Aorta (tissue), 5 donors: ENCODE results near the gene KCNK1. TPM values are rescaled to one million over a fixed set of nuclear protein-coding genes. Genes with fewer than 3 reads are reported as not detected.
"Not testable (repeated sequence)": the region's sequence is repeated elsewhere in the genome, so short reads cannot be mapped to it uniquely, and the experiment has no call there.

Experiments
- ATAC-seq: fragments of 200-7000 bp; cut with Tn5 transposase; one replicate; pipeline ENCODE4 v1.9.1; 2022; ENCODE audit warnings: moderate library complexity; ENCODE audit not compliant: low FRiP score
- DNase-seq, 2 donors: peaks; one replicate each; pipeline ENCODE4 v3.0.0-alpha.2; 2020
- H3K27ac ChIP-seq, 2 donors: one replicate each; pipeline ENCODE4 v1.5.1; 2013; ENCODE audit warnings: low read length in 2 of 2, mild to moderate bottlenecking in 2 of 2, moderate library complexity in 2 of 2, control low read depth in 1 of 2, inconsistent platforms in 1 of 2, low read depth in 1 of 2
- H3K27me3 ChIP-seq, 2 donors: one replicate each; pipeline ENCODE4 v1.6.1; 2013; ENCODE audit warnings: control low read depth in 1 of 2, low read length in 1 of 2, mild to moderate bottlenecking in 1 of 2, moderate library complexity in 1 of 2; ENCODE audit not compliant: insufficient read depth in 2 of 2, control insufficient read depth in 1 of 2
- H3K36me3 ChIP-seq, 2 donors: one replicate each; pipeline ENCODE4 v1.6.1; 2013; ENCODE audit warnings: control low read depth in 1 of 2, low read length in 1 of 2, mild to moderate bottlenecking in 1 of 2; ENCODE audit not compliant: insufficient read depth in 2 of 2, control insufficient read depth in 1 of 2
- H3K4me1 ChIP-seq, 2 donors: one replicate each; pipeline ENCODE4 v1.6.1; 2013; ENCODE audit warnings: low read length in 2 of 2, control low read depth in 1 of 2, mild to moderate bottlenecking in 1 of 2, moderate library complexity in 1 of 2; ENCODE audit not compliant: insufficient read depth in 2 of 2, control insufficient read depth in 1 of 2
- H3K4me3 ChIP-seq, 2 donors: one replicate each; pipeline ENCODE4 v1.5.1; 2013; ENCODE audit warnings: low read length in 2 of 2, control low read depth in 1 of 2, mild to moderate bottlenecking in 1 of 2
- H3K9me3 ChIP-seq: one replicate; pipeline ENCODE4 v1.6.1; 2013; ENCODE audit warnings: mild to moderate bottlenecking, low read length; ENCODE audit not compliant: control insufficient read depth
- WGBS, 2 donors: extraction: QIAGEN DNeasy Blood & Tissue Kit; methylation state at CpG; one replicate each; pipeline ENCODE4 v1.1.7; 2013; 5-methylcytosine and 5-hydroxymethylcytosine counted together
- intact Hi-C, 2 donors: fragments of 100-400 bp; cut with DNase I; formaldehyde crosslinking; loops; one replicate each; pipeline versions ENCODE4 v1.14.2 to v1.15.0; 2022
- polyA plus RNA-seq, 2 donors: library from polyadenylated mRNA; stranded (reverse); fragments of 200-250 nt; gene quantifications; one replicate each; pipeline ENCODE4 v1.2.3, GENCODE V29; 2013
- total RNA-seq, 2 donors: library from RNA; stranded (reverse); fragmentation: NEBNext Ultra II Directional; extraction: Animal tissue kit (Norgen Biotek cat#: 25700); gene quantifications; one replicate each; pipeline ENCODE4 v1.2.1, GENCODE V29; 2021
- donor health status: healthy with polysubstance abuse.
- donor health status: Bipolar disorder and iron deficiency.
- donor health status: DM: no; HTN: no; CAD: no.
- donor health status: DM: no; HTN: no; CAD: no.
- donor health status: DM: yes; HTN: yes; CAD: no.

The KCNK1 gene
- total and polyA plus RNA-seq, 4 donors: 1.5 to 7.0 (median 5.9) TPM; not detected in 1

DNA sequence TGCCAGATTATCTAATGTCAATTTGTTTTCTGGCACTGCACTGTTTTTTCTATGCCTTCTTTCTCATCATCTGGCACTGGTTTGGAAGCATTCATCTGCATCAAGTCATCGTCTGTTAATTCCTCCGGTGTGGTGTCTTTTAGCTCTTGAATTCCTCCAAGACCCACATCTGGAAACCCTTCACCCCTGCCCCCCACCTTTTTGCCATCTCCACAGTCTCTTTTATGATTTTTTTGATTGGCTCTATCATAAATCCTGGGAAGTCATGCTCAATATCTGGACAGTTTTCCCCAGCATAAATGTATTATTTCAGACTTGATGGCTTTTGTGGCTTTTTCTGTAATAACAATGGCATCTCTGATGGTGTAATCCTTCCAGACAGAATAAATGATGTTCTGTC, 10.4 kb upstream of the KCNK1 start:
- no peaks in the 10 kb centered on the region for H3K9me3 ChIP-seq
- ATAC-seq (no peak), DNase-seq (no peak)
- H3K36me3 ChIP-seq: no peaks in the 10 kb centered on the region
- H3K4me3 ChIP-seq: no peak overlapping the region
- no peaks in the 10 kb centered on the region for H3K27me3 ChIP-seq
- 77 to 82% methylated on average over 2 of the region's 2 CpGs for WGBS, 2 donors
- H3K4me1 ChIP-seq: no peaks in the 10 kb centered on the region
- intact Hi-C loops: no loop called here
- no peak overlapping the region for H3K27ac ChIP-seq

DNA sequence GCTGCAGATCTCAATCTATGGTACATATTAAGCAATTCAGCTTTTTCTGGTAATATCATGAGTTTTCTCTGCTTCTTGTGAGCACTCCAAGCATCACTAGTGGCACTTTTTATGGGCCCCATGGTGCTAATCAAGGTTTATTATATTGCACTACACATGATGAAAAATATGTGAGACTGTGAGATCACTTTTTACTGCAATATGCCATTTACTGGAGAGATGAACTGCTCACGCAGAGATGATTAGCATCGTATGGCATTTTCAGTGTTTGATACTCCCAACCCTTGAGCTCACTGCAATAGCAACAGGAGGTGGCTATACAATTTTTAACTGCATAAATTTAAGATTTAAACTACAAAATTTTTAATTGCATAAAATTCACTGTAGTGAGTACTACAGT, 8.7 kb upstream of the KCNK1 start:
- no peak for ATAC-seq
- no peaks in the 10 kb centered on the region for H3K36me3 ChIP-seq
- 66 to 84% methylated on average over 2 of the region's 2 CpGs for WGBS, 2 donors
- no peaks in the 10 kb centered on the region for H3K9me3 ChIP-seq
- no peak overlapping the region for H3K27ac ChIP-seq
- no peaks in the 10 kb centered on the region for H3K4me1 ChIP-seq
- no peaks in the 10 kb centered on the region for H3K27me3 ChIP-seq
- no peak for DNase-seq
- intact Hi-C loops: no loop called here
- no peak overlapping the region for H3K4me3 ChIP-seq

GRCh38 chr1:233606813-233607212, 7.1 kb upstream of the KCNK1 start:
- 79 to 84% methylated on average over 5 of the region's 5 CpGs for WGBS, 2 donors
- no peak for ATAC-seq

GRCh38 chr1:233607252-233608119, 6.4 kb upstream of the KCNK1 start:
- no peak for ATAC-seq
- WGBS, 2 donors: 69 to 72% methylated on average over 8 of the region's 8 CpGs
- no peak overlapping the region for H3K27ac ChIP-seq

More at GRCh38 chr1:233606813-233607212, 7.1 kb upstream of the KCNK1 start:
- Histone ChIP-seq H3K9me3 (no peaks in the 10 kb centered on the region), H3K36me3 (no peaks in the 10 kb centered on the region), H3K4me3 (no peak overlapping the region), H3K27me3 (no peaks in the 10 kb centered on the region), H3K27ac (no peak overlapping the region), H3K4me1 (no peaks in the 10 kb centered on the region)
- intact Hi-C loops: no loop called here
- DNase-seq: no peak

DNA sequence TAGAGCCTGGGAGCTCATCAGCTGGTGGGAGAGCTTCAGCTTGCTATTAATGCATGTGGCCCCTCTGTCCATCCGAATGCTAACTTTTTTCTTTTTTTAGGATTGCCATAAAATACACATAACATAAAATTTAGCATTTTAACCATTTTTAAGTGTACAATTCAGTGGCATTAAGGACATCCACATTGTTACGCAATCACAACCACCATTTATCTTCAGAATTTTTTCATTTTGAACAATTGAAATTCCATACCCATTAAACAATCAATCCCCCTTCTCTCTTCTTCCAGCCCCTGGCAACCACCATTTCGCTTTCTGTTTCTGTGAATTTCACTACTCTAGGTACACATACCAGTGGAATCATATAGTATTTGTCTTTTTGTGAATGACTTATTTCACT, 4.9 kb upstream of the KCNK1 start:
- no peak overlapping the region for H3K4me3 ChIP-seq
- WGBS, 2 donors: 86 to 91% methylated on average over 3 of the region's 3 CpGs
- H3K36me3 ChIP-seq: no peaks in the 10 kb centered on the region
- intact Hi-C loops: no loop called here
- ATAC-seq: no peak
- no peaks in the 10 kb centered on the region for H3K9me3 ChIP-seq
- DNase-seq: no peak
- no peaks in the 10 kb centered on the region for H3K27me3 ChIP-seq
- H3K4me1 ChIP-seq: no peaks in the 10 kb centered on the region
- H3K27ac ChIP-seq: no peak overlapping the region

More at GRCh38 chr1:233607252-233608119, 6.4 kb upstream of the KCNK1 start:
- Histone ChIP-seq H3K4me1 (no peaks in the 10 kb centered on the region), H3K4me3 (no peak overlapping the region), H3K27me3 (no peaks in the 10 kb centered on the region), H3K9me3 (no peaks in the 10 kb centered on the region), H3K36me3 (no peaks in the 10 kb centered on the region)
- DNase-seq: no peak
- intact Hi-C loops: no loop called here

DNA sequence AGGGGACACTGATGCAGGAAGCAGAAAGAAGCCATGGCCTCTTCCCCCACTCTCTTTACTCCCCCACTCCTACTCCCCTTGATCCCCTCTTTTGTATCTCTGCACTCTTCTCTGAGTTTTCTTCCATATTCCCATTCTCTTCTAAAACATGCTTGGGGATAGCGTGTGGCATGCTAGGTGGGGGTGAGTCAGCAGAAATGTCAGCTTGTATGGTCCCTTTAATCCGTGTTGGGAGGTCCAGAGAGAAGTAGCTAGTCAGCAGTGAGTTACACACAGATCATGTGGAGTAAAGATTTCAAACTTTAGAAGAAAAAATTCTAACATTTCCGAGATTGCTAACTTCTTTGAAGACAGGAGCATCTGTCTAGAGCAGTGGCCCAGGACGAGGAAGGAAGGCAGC, 4.0 kb upstream of the KCNK1 start:
- DNase-seq (no peak), ATAC-seq (no peak)
- Histone ChIP-seq H3K4me1 (no peaks in the 10 kb centered on the region), H3K27me3 (no peaks in the 10 kb centered on the region), H3K9me3 (no peaks in the 10 kb centered on the region), H3K27ac (no peak overlapping the region), H3K4me3 (no peak overlapping the region), H3K36me3 (no peaks in the 10 kb centered on the region)
- intact Hi-C loops: no loop called here
- 76 to 78% methylated on average over 4 of the region's 4 CpGs for WGBS, 2 donors

GRCh38 chr1:233610628-233611027, 3.3 kb upstream of the KCNK1 start:
- 86 to 89% methylated on average over 2 of the region's 2 CpGs for WGBS, 2 donors
- no peak for ATAC-seq

GRCh38 chr1:233611363-233611762, 2.5 kb upstream of the KCNK1 start:
- DNase-seq, H3K4me3 ChIP-seq, H3K9me3 ChIP-seq, H3K27me3 ChIP-seq, intact Hi-C loops, H3K27ac ChIP-seq, H3K4me1 ChIP-seq, H3K36me3 ChIP-seq, ATAC-seq: not testable (repeated sequence)
- 77 to 79% methylated on average over 5 of the region's 5 CpGs for WGBS, 2 donors

More at GRCh38 chr1:233610628-233611027, 3.3 kb upstream of the KCNK1 start:
- Histone ChIP-seq H3K27ac (no peak overlapping the region), H3K9me3 (no peaks in the 10 kb centered on the region), H3K4me1 (no peaks in the 10 kb centered on the region), H3K27me3 (no peaks in the 10 kb centered on the region), H3K36me3 (no peaks in the 10 kb centered on the region), H3K4me3 (no peak overlapping the region)
- no peak for DNase-seq
- intact Hi-C loops: no loop called here

GRCh38 chr1:233614173-233614742, 352 bp downstream of the KCNK1 start:
- ATAC-seq (peak; percentile 50), DNase-seq (peak; percentile 54 to 80)
- H3K4me3 ChIP-seq: peak overlapping the region; percentile 8 to 57
- H3K27me3 ChIP-seq: no peaks in the 10 kb centered on the region
- H3K27ac ChIP-seq: no peak overlapping the region
- intact Hi-C loops: no loop called here
- no peaks in the 10 kb centered on the region for H3K36me3 ChIP-seq
- 1 to 2% methylated on average over 35 to 43 of the region's 43 CpGs for WGBS, 2 donors
- no peaks in the 10 kb centered on the region for H3K9me3 ChIP-seq
- H3K4me1 ChIP-seq: no peaks in the 10 kb centered on the region
